GM12878 (cell line): ENCODE results near the gene LGALSL. TPM values are rescaled to one million over a fixed set of nuclear protein-coding genes. Genes with fewer than 3 reads are reported as not detected.

Experiments used
- ATAC-seq: fragments of 200-7000 bp; cut with Tn5 transposase; 3 replicates; pipeline ENCODE4 v1.9.1; 2020; ENCODE audit warnings: mild to moderate bottlenecking, moderate library complexity
- BruUV-seq: library from RNA; stranded (reverse); fragments of 400-500 nt; replicated peaks from 2 replicates; lab custom pipeline; 2021; lab: Mats Ljungman, UMichigan
- CTCF ChIA-PET: fragments of 300-600 bp; sonication (Branson Sonifier 250); formaldehyde crosslinking; extraction: SDS; loops from one replicate; lab custom pipeline; 2021; ENCODE audit warnings: inconsistent platforms; lab: Yijun Ruan, JAX
- POLR2A ChIA-PET: fragments of 350-600 bp; formaldehyde crosslinking; extraction: SDS; loops from one replicate; lab custom pipeline; 2021; ENCODE audit warnings: inconsistent platforms; lab: Charles Lee
- RAD21 ChIA-PET: fragments of 300-600 bp; sonication (Branson Sonifier 250); formaldehyde crosslinking; loops from one replicate; lab custom pipeline; 2023; ENCODE audit warnings: antibody characterized with exemption; ENCODE audit not compliant: unreplicated experiment; lab: Charles Lee
- SMC1A ChIA-PET: fragments of 300-600 bp; sonication (Branson Sonifier 250); formaldehyde crosslinking; loops from one replicate; lab custom pipeline; 2023; ENCODE audit not compliant: unreplicated experiment, uncharacterized antibody; lab: Charles Lee
- DNase-seq: peaks from one replicate; pipeline ENCODE4 v3.0.0-alpha.2; 2011; ENCODE audit warnings: low read depth, low spot score
- FAIRE-seq: peaks from 3 replicates; lab custom pipeline; 2011; peaks lifted over from hg19 to GRCh38; lab: Jason Lieb, UNC
- H2AFZ ChIP-seq: 2 replicates; pipeline ENCODE4 v1.6.0; 2011; ENCODE audit warnings: low read depth, low read length, control low read depth; ENCODE audit not compliant: control insufficient read depth
- H3K27ac ChIP-seq: 2 replicates; pipeline ENCODE4 v1.5.1; 2011; ENCODE audit warnings: control low read depth; ENCODE audit not compliant: control insufficient read depth, insufficient read depth
- H3K27me3 ChIP-seq, 2 experiments: replicated peaks in 1 of 2; 2 replicates each; pipeline versions ENCODE4 v1.6.0 to v1.6.1; 2011; ENCODE audit warnings: low read length in 1 of 2; ENCODE audit not compliant: control insufficient read depth in 2 of 2, insufficient read depth in 2 of 2
- H3K36me3 ChIP-seq, 2 experiments: 2 replicates each; pipeline ENCODE4 v1.5.1; 2011; ENCODE audit warnings: low read length in 1 of 2; ENCODE audit not compliant: control insufficient read depth in 2 of 2, insufficient read depth in 2 of 2
- H3K4me1 ChIP-seq: 2 replicates; pipeline ENCODE4 v1.6.1; 2011; ENCODE audit warnings: mild to moderate bottlenecking, low read length, moderate library complexity, mixed read lengths; ENCODE audit not compliant: control insufficient read depth, insufficient read depth
- H3K4me2 ChIP-seq: 2 replicates; pipeline ENCODE4 v1.6.0; 2011; ENCODE audit warnings: control low read depth; ENCODE audit not compliant: control insufficient read depth, insufficient read depth
- H3K4me3 ChIP-seq: fragments of 200-600 bp; sonication (generic); 2 replicates; pipeline ENCODE4 v1.5.1; 2016
- H3K79me2 ChIP-seq: 2 replicates; pipeline ENCODE4 v1.6.0; 2011; ENCODE audit warnings: low read length; ENCODE audit not compliant: control insufficient read depth, insufficient read depth
- H3K9ac ChIP-seq: 2 replicates; pipeline ENCODE4 v1.8.0; 2011; ENCODE audit warnings: low read length, control low read depth, mixed read lengths; ENCODE audit not compliant: control insufficient read depth, insufficient read depth
- H3K9me3 ChIP-seq: replicated peaks from 3 replicates; pipeline ENCODE4 v1.5.1; 2011; ENCODE audit warnings: mild to moderate bottlenecking, low read length; ENCODE audit not compliant: control insufficient read depth, insufficient read depth
- H4K20me1 ChIP-seq: 2 replicates; pipeline ENCODE4 v1.6.0; 2011; ENCODE audit not compliant: control insufficient read depth, insufficient read depth
- MEF2B ChIP-seq: fragments of 450-650 bp; IDR thresholded peaks from 2 replicates; pipeline ENCODE4 v1.6.1; 2018; ENCODE audit warnings: mild to moderate bottlenecking, moderate library complexity; ENCODE audit not compliant: partially characterized antibody, poor library complexity, severe bottlenecking
- NRF1 ChIP-seq: conservative IDR thresholded peaks from 2 replicates; pipeline ENCODE4 v1.6.1; 2011; ENCODE audit warnings: mild to moderate bottlenecking, low read depth, low read length, improper control_type of control experiment
- PML ChIP-seq: IDR thresholded peaks from 2 replicates; pipeline ENCODE4 v1.6.1; 2012; ENCODE audit warnings: low read length, inconsistent platforms
- POLR2AphosphoS5 ChIP-seq: IDR thresholded peaks from 2 replicates; pipeline ENCODE4 v1.6.1; 2011; ENCODE audit warnings: mild to moderate bottlenecking, low read length, inconsistent platforms
- WGBS: methylation state at CpG from one replicate; pipeline ENCODE4 v1.1.6; 2016; ENCODE audit warnings: low lambda C conversion rate; ENCODE audit not compliant: insufficient replicate concordance, insufficient coverage; ENCODE audit errors: missing lambda C conversion rate; 5-methylcytosine and 5-hydroxymethylcytosine counted together
- in situ Hi-C: fragments of 300-500 bp; cut with MboI; formaldehyde crosslinking; loops from 9 replicates; pipeline ENCODE4 v1.14.3; 2018; ENCODE audit warnings: mixed read lengths
- intact Hi-C: fragments of 100-400 bp; cut with micrococcal nuclease; formaldehyde crosslinking; loops from one replicate; pipeline ENCODE4 v1.14.2; 2022; ENCODE audit not compliant: unreplicated experiment
- polyA plus RNA-seq, 11 experiments: library from polyadenylated mRNA; depleted of rRNA in 4 of 11; unstranded in 6 of 11; stranded (reverse) in 5 of 11; fragments of >200 nt; fragmentation: Nextera tagmentation in 4 of 11; fragmentation: Illumina TruSeq in 1 of 11; extraction: Ambion mirVana in 4 of 11; extraction: Trizol in 1 of 11; gene quantifications; 1 replicate in 1 of 11; 2 replicates in 10 of 11; pipeline versions ENCODE4 v1.2.1 to v1.2.3, GENCODE V29; 2011 to 2016; ENCODE audit warnings: inconsistent platforms in 2 of 11, missing spikeins in 2 of 11, low read depth in 1 of 11
- total RNA-seq, 4 experiments: library from RNA; depleted of rRNA in 3 of 4; stranded (reverse); fragments of >200 nt in 3 of 4; fragmentation: Illumina TruSeq in 1 of 4; extraction: Trizol in 1 of 4; gene quantifications; 2 replicates each; pipeline versions ENCODE4 v1.2.1 to v1.2.3, GENCODE V29; 2013 to 2021
- TF ChIP-seq, protein P1 (sequence below): fragments of 450-650 bp; IDR thresholded peaks from 2 replicates; pipeline ENCODE4 v1.6.1; 2018; ENCODE audit warnings: borderline replicate concordance, mild to moderate bottlenecking; ENCODE audit not compliant: partially characterized antibody

LGALSL gene
- total and polyA plus RNA-seq, 10 of the 15 experiments (the other 5 are each of a cell fraction or from before 2014, with no cell fraction given), result 3.3 to 9.1 (median 4.9) TPM

DNA sequence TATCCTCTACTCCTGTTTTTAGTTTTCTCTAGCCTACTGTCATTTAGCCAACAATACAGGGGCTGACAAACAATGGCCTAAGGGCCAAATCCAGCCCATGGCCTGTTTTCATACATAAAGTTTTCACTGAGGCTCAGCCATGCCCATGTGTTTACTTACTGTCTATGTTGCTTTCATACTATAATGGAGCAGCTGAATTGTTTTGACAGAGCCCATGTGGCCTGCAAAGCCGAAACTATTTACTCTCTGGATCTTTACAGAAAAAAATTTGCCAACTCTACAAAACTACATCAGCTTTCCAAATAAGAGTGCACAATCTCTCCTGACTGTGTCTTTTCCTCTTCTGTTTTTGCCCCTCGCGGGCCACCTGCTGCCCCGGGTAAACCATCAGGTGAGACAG is 24.0 kb downstream of the LGALSL start:
- no peak overlapping the region for H3K4me2 ChIP-seq
- ChIA-PET RAD21 (interaction anchor here (1.0 to 14.6 kb wide), 2 partner anchors 10 to 148 kb away, joined by 3 to 240 read pairs; no protein-coding TSS in a partner anchor), CTCF (interaction anchor here (3.4 kb wide), 1 partner anchor 10 kb away, joined by 16 read pairs; no protein-coding TSS in a partner anchor), SMC1A (interaction anchor here (0.7 to 14.7 kb wide), 2 partner anchors 15 to 149 kb away, joined by 3 to 300 read pairs; no protein-coding TSS in a partner anchor), POLR2A (no interaction called here)
- in situ Hi-C loops (loop anchor here (5.0 kb wide), 1 partner anchor 51 kb away; no protein-coding TSS in a partner anchor), intact Hi-C loops (no loop called here)
- peaks cover 5% of the 10 kb centered on the region; the same call in 1 of the 2 replicates for H3K4me1 ChIP-seq
- DNase-seq (no peak), FAIRE-seq (no peak), ATAC-seq (no peak)
- no peaks in the 10 kb centered on the region for H3K27me3 ChIP-seq
- no peaks in the 10 kb centered on the region for H3K36me3 ChIP-seq
- H3K9me3 ChIP-seq, result no peaks in the 10 kb centered on the region
- no peaks in the 10 kb centered on the region for H4K20me1 ChIP-seq
- no TSS peak for BruUV-seq
- TF ChIP-seq POLR2AphosphoS5 (no peak), NRF1 (no peak), PML (no peak), MEF2B (no peak)
- TF ChIP-seq, protein P1, sequence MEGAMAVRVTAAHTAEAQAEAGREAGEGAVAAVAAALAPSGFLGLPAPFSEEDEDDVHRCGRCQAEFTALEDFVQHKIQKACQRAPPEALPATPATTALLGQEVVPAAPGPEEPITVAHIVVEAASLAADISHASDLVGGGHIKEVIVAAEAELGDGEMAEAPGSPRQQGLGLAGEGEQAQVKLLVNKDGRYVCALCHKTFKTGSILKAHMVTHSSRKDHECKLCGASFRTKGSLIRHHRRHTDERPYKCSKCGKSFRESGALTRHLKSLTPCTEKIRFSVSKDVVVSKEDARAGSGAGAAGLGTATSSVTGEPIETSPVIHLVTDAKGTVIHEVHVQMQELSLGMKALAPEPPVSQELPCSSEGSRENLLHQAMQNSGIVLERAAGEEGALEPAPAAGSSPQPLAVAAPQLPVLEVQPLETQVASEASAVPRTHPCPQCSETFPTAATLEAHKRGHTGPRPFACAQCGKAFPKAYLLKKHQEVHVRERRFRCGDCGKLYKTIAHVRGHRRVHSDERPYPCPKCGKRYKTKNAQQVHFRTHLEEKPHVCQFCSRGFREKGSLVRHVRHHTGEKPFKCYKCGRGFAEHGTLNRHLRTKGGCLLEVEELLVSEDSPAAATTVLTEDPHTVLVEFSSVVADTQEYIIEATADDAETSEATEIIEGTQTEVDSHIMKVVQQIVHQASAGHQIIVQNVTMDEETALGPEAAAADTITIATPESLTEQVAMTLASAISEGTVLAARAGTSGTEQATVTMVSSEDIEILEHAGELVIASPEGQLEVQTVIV, result no peak
- H3K79me2 ChIP-seq, result no peaks in the 10 kb centered on the region
- H3K4me3 ChIP-seq, result no peak overlapping the region
- no peak overlapping the region for H2AFZ ChIP-seq
- no peak overlapping the region for H3K9ac ChIP-seq
- WGBS, result 93% methylated on average over 4 of the region's 4 CpGs
- no peak overlapping the region for H3K27ac ChIP-seq
